H9 (cell line): Measurements from ENCODE around the gene GNB1L. TPM values are rescaled to one million over a fixed set of nuclear protein-coding genes. Genes with fewer than 3 reads are reported as not detected.

Source experiments
- DNase-seq: peaks from one replicate; pipeline ENCODE4 v3.0.0-alpha.2; 2017
- H2AFZ ChIP-seq: one replicate; pipeline ENCODE4 v1.6.1; 2013; ENCODE audit warnings: mild to moderate bottlenecking, low read length, control low read depth, moderate library complexity
- H2AK5ac ChIP-seq: 2 replicates; pipeline ENCODE4 v1.6.1; 2013; ENCODE audit warnings: low read length, control low read depth, mixed read lengths; ENCODE audit not compliant: insufficient read length
- H2BK120ac ChIP-seq: one replicate; pipeline ENCODE4 v1.6.1; 2013; ENCODE audit warnings: low read depth, mild to moderate bottlenecking, low read length, control low read depth, inconsistent platforms; ENCODE audit not compliant: poor library complexity, severe bottlenecking
- H2BK12ac ChIP-seq: 2 replicates; pipeline ENCODE4 v1.6.1; 2013; ENCODE audit warnings: low read length, control low read depth, mixed read lengths, low read depth; ENCODE audit not compliant: insufficient read length
- H2BK15ac ChIP-seq: 2 replicates; pipeline ENCODE4 v1.6.1; 2013; ENCODE audit warnings: low read depth, low read length, control low read depth
- H2BK20ac ChIP-seq: one replicate; pipeline ENCODE4 v1.6.1; 2013; ENCODE audit warnings: low read depth, mild to moderate bottlenecking, low read length, control low read depth, inconsistent platforms; ENCODE audit not compliant: poor library complexity, severe bottlenecking
- H2BK5ac ChIP-seq: 2 replicates; pipeline ENCODE4 v1.6.1; 2013; ENCODE audit warnings: low read length, control low read depth, mixed read lengths; ENCODE audit not compliant: insufficient read length
- H3K14ac ChIP-seq: 2 replicates; pipeline ENCODE4 v1.6.1; 2013; ENCODE audit warnings: low read length, control low read depth; ENCODE audit not compliant: insufficient read depth
- H3K18ac ChIP-seq: 2 replicates; pipeline ENCODE4 v1.6.1; 2013; ENCODE audit warnings: low read depth, mild to moderate bottlenecking, mixed read lengths, low read length, control low read depth; ENCODE audit not compliant: insufficient read length
- H3K23ac ChIP-seq: 2 replicates; pipeline ENCODE4 v1.6.1; 2013; ENCODE audit warnings: low read length, control low read depth, mixed read lengths, low read depth; ENCODE audit not compliant: insufficient read length
- H3K23me2 ChIP-seq: 2 replicates; pipeline ENCODE4 v1.6.1; 2013; ENCODE audit warnings: low read depth, mild to moderate bottlenecking, mixed read lengths, low read length, control low read depth; ENCODE audit not compliant: insufficient read length, poor library complexity, severe bottlenecking
- H3K27ac ChIP-seq: 2 replicates; pipeline ENCODE4 v1.5.1; 2013; ENCODE audit warnings: low read length, control low read depth, mixed read lengths, low read depth; ENCODE audit not compliant: insufficient read length
- H3K27me3 ChIP-seq: 2 replicates; pipeline ENCODE4 v1.6.1; 2013; ENCODE audit warnings: low read length, control low read depth, inconsistent platforms; ENCODE audit not compliant: insufficient read depth
- H3K4ac ChIP-seq: 2 replicates; pipeline ENCODE4 v1.6.1; 2013; ENCODE audit warnings: low read depth, mild to moderate bottlenecking, control low read depth, inconsistent platforms, low read length, moderate library complexity
- H3K4me1 ChIP-seq: 2 replicates; pipeline ENCODE4 v1.6.1; 2013; ENCODE audit warnings: low read length, control low read depth, inconsistent platforms; ENCODE audit not compliant: insufficient read depth
- H3K4me2 ChIP-seq: 2 replicates; pipeline ENCODE4 v1.6.1; 2013; ENCODE audit warnings: low read length, control low read depth, mixed read lengths; ENCODE audit not compliant: insufficient read length, insufficient read depth
- H3K56ac ChIP-seq: 2 replicates; pipeline ENCODE4 v1.6.1; 2013; ENCODE audit warnings: low read depth, mild to moderate bottlenecking, mixed read lengths, low read length, control low read depth; ENCODE audit not compliant: insufficient read length
- H3K79me1 ChIP-seq: 2 replicates; pipeline ENCODE4 v1.6.1; 2013; ENCODE audit warnings: low read depth, mild to moderate bottlenecking, moderate library complexity, low read length, control low read depth, inconsistent platforms; ENCODE audit not compliant: insufficient read depth, poor library complexity, severe bottlenecking
- H3K79me2 ChIP-seq: 2 replicates; pipeline ENCODE4 v1.6.1; 2013; ENCODE audit warnings: low read length, control low read depth, inconsistent platforms; ENCODE audit not compliant: insufficient read depth
- H3K9ac ChIP-seq: 2 replicates; pipeline ENCODE4 v1.6.1; 2013; ENCODE audit warnings: low read length, control low read depth, mixed read lengths; ENCODE audit not compliant: insufficient read length; ENCODE audit errors: extremely low read depth
- H3K9me3 ChIP-seq: one replicate; pipeline ENCODE4 v1.6.1; 2013; ENCODE audit warnings: low read depth, low read length, inconsistent platforms; ENCODE audit not compliant: control insufficient read depth
- H3T11ph ChIP-seq: one replicate; pipeline ENCODE4 v1.6.1; 2013; ENCODE audit warnings: mild to moderate bottlenecking, low read length, control low read depth, inconsistent platforms
- H4K20me1 ChIP-seq: one replicate; pipeline ENCODE4 v1.6.1; 2013; ENCODE audit not compliant: control insufficient read depth, insufficient read length, insufficient read depth
- H4K5ac ChIP-seq: 2 replicates; pipeline ENCODE4 v1.6.1; 2013; ENCODE audit warnings: low read depth, mild to moderate bottlenecking, mixed read lengths, low read length, control low read depth; ENCODE audit not compliant: insufficient read length
- H4K8ac ChIP-seq: replicated peaks from 2 replicates; pipeline ENCODE4 v1.6.1; 2013; ENCODE audit warnings: low read length, control low read depth, mixed read lengths, low read depth; ENCODE audit not compliant: insufficient read length
- H4K91ac ChIP-seq: 2 replicates; pipeline ENCODE4 v1.6.1; 2013; ENCODE audit warnings: low read depth, mild to moderate bottlenecking, moderate library complexity, mixed read lengths, low read length, control low read depth; ENCODE audit not compliant: insufficient read length
- H3K27ac Mint-ChIP-seq, 3 experiments: 2 replicates in 2 of 3; 3 replicates in 1 of 3; pipeline ENCODE4 v1.8.0; 2020 to 2021; ENCODE audit warnings: mixed read lengths in 3 of 3, mild to moderate bottlenecking in 1 of 3, moderate library complexity in 1 of 3
- H3K27me3 Mint-ChIP-seq: 2 replicates; pipeline ENCODE4 v1.8.0; 2021; ENCODE audit warnings: low read depth, mild to moderate bottlenecking, moderate library complexity, mixed read lengths
- H3K36me3 Mint-ChIP-seq, 3 experiments: 2 replicates in 2 of 3; 3 replicates in 1 of 3; pipeline ENCODE4 v1.8.0; 2020 to 2021; ENCODE audit warnings: low read depth in 3 of 3, mixed read lengths in 3 of 3; ENCODE audit not compliant: insufficient read depth in 1 of 3
- H3K4me1 Mint-ChIP-seq, 2 experiments: 2 replicates each; pipeline ENCODE4 v1.8.0; 2020; ENCODE audit warnings: mixed read lengths in 2 of 2
- H3K4me3 Mint-ChIP-seq, 2 experiments: 2 replicates in 1 of 2; 3 replicates in 1 of 2; pipeline ENCODE4 v1.8.0; 2020 to 2021; ENCODE audit warnings: mild to moderate bottlenecking in 2 of 2, mixed read lengths in 2 of 2, moderate library complexity in 1 of 2
- H3K9me3 Mint-ChIP-seq, 2 experiments: 2 replicates in 1 of 2; 3 replicates in 1 of 2; pipeline ENCODE4 v1.8.0; 2020; ENCODE audit warnings: mild to moderate bottlenecking in 2 of 2, mixed read lengths in 2 of 2, moderate library complexity in 1 of 2
- WGBS: extraction: QIAGEN DNeasy Blood & Tissue Kit; methylation state at CpG from one replicate; pipeline ENCODE4 v1.1.7; 2013; ENCODE audit warnings: missing lambda C conversion rate, low lambda C conversion rate, mixed read lengths; ENCODE audit not compliant: insufficient read length; ENCODE audit errors: extremely low coverage; 5-methylcytosine and 5-hydroxymethylcytosine counted together
- total RNA-seq: library from RNA; stranded (reverse); gene quantifications from 2 replicates; pipeline ENCODE4 v1.2.1, GENCODE V29; 2021
- TF ChIP-seq, protein P1 (sequence below): fragments of 200-600 bp; sonication (generic); conservative IDR thresholded peaks from 3 replicates; pipeline ENCODE4 v1.8.0; 2021; ENCODE audit warnings: antibody characterized with exemption, mild to moderate bottlenecking

Gene GNB1L
- total RNA-seq, 1 experiment from 2014 or later: 22.4 TPM

DNA sequence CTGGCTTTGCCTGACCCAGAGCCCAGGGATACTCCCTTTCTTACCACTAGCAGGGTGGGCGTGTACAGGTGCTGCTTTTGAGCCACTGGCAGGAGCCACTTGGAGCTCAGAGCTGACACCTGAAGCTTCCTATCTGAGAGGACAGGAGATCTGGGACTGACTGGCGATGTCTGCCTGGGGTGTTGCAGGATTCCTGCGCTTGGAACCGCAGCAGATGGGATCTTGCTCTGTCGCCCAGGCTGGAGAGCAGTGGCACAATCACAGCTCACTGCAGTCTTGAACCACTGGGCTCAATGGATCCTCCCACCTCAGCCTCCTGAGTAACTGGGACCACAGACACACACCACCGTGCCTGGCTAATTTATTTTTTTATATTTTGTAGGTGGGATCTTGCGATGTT, 113.6 kb downstream of the GNB1L start:
- H3K9me3 ChIP-seq: no peaks in the 10 kb centered on the region
- Mint-ChIP-seq H3K9me3 (no peaks in the 10 kb centered on the region; a peak in 1 of 5 replicates), H3K4me3 (no peak overlapping the region)

More for the DNA sequence above, 113.6 kb downstream of the GNB1L start:
- Histone ChIP-seq H3K4ac (no peak overlapping the region), H4K5ac (no peak overlapping the region), H4K8ac (no peak overlapping the region), H3K4me1 (no peaks in the 10 kb centered on the region), H3K18ac (no peak overlapping the region), H2BK15ac (no peak overlapping the region), H3K79me2 (no peaks in the 10 kb centered on the region), H3K9ac (no peak overlapping the region), H3T11ph (no peak overlapping the region), H3K23ac (no peak overlapping the region), H3K79me1 (no peaks in the 10 kb centered on the region), H2AFZ (no peak overlapping the region), H4K91ac (no peak overlapping the region), H2BK120ac (no peak overlapping the region), H3K27ac (no peak overlapping the region), H2AK5ac (no peak overlapping the region), H3K23me2 (no peaks in the 10 kb centered on the region), H4K20me1 (no peaks in the 10 kb centered on the region), H3K14ac (no peak overlapping the region), H3K4me2 (no peak overlapping the region), H2BK20ac (no peak overlapping the region), H2BK5ac (no peak overlapping the region), H3K27me3 (no peaks in the 10 kb centered on the region), H3K56ac (no peak overlapping the region), H2BK12ac (no peak overlapping the region)
- DNase-seq: no peak
- WGBS: no CpG with 5 or more reads among the region's 7 CpGs
- Mint-ChIP-seq H3K27me3 (peaks cover 1% of the 10 kb centered on the region; the same call in 1 of the 2 replicates), H3K36me3 (no peaks in the 10 kb centered on the region), H3K27ac (no peak overlapping the region), H3K4me1 (peaks cover 10 to 14% of the 10 kb centered on the region in 2 experiments)
- TF ChIP-seq, protein P1, sequence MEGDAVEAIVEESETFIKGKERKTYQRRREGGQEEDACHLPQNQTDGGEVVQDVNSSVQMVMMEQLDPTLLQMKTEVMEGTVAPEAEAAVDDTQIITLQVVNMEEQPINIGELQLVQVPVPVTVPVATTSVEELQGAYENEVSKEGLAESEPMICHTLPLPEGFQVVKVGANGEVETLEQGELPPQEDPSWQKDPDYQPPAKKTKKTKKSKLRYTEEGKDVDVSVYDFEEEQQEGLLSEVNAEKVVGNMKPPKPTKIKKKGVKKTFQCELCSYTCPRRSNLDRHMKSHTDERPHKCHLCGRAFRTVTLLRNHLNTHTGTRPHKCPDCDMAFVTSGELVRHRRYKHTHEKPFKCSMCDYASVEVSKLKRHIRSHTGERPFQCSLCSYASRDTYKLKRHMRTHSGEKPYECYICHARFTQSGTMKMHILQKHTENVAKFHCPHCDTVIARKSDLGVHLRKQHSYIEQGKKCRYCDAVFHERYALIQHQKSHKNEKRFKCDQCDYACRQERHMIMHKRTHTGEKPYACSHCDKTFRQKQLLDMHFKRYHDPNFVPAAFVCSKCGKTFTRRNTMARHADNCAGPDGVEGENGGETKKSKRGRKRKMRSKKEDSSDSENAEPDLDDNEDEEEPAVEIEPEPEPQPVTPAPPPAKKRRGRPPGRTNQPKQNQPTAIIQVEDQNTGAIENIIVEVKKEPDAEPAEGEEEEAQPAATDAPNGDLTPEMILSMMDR: no peak
